COLO829 (cell line): ENCODE results near the gene MLF1.

Source experiments
- DNase-seq: peaks from one replicate; pipeline ENCODE4 v3.0.0; 2012; ENCODE audit warnings: low spot score

The MLF1 gene

DNA sequence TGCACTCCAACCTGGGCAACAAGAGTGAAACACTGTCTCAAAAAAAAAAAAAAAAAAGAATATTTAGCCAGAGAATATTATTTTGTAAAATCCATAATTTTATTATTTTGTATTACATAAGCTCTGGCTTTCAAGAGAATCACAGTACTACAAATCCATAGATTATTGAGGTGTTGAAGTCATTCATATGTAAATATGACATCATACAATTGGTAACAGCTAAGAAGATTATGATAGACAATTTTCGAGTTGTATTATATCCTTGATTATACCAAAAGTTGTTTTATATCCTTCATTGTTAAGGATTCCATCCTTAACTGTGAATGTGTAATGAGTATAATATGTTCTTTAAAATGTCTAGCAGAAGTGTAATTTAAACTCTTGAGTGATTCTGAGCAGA, 3.7 kb downstream of the MLF1 start:
- no peak for DNase-seq

- no peak for DNase-seq
Measured at GRCh38 chr3:158590223-158590622, 19.2 kb downstream of the MLF1 start.

DNA sequence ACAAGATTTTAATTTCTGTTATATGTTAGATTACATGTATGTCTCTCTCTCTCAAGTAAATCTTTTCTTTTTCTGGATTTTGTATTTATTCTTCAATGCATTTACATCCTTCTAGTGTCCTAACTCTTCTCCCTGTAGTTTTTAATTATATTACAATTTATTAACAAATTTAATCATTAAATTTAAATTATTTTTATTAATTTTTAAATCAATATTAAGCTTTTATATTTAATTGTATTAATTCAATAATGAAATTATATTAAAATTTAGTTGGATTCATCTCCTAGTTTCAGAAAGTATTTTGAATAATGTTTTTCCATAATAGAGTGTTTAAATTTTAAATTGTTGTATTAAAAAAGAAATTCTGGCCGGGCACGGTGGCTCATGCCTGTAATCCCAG, 29.8 kb downstream of the MLF1 start:
- no peak for DNase-seq

GRCh38 chr3:158602227-158602626, 31.2 kb downstream of the MLF1 start:
- no peak for DNase-seq

GRCh38 chr3:158617982-158618875, 47.2 kb downstream of the MLF1 start:
- no peak for DNase-seq

DNA sequence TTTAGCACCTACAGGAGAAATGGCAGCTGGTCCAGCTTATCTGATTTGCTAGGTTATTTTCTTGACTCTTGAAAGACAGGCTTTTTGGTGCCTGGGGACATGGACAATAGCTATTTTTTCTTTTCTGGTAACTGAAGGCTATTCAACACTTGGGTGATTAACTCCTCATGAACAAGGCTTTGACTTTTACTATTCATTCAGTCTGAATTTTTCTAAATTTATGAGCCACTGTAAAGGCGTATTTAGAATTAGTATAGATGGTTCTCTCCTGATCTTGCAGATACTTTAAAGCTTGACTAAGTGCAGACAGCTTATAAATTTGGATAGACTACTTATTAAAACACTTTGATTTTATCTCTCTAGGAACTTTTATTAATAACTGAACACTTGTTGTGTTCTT, 54.9 kb downstream of the MLF1 start:
- peak; percentile 44 for DNase-seq

DNA sequence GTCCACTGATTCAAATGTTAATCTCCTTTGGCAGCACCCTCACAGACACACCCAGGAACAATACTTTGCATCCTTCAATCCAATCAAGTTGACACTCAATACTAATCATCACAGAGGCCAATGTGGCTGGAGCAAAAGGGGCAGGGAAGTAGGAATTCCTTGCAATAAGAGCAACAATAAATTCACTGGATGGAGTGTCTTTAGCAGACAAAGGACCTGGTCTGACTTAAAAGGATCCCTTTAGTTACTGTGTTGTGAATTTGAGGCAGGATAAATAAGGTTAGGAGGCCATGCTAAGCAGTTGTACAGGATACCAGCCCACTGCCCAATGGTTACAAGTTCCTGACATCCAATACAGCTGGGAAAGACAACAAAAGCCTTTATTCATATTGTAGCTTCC, 61.0 kb downstream of the MLF1 start:
- no peak for DNase-seq

DNA sequence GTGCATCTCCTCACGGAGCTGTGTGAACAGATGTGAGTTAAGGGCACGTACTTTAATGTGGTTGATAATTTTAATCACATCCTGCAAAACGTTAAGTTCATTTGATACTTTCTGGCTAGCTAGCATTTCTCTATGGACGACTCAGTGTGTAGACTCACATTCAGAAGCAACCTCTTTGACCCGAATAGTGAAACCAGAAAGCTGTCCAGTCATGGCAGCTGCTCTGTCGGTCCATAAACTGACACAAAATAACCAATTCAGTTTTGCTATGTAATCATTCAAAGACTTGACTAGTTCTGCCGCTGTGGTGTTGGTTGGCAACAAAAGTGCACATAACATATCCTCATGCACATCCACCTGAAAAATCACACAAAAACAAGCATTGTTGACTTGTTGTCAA, 69.7 kb downstream of the MLF1 start:
- no peak for DNase-seq

GRCh38 chr3:158642005-158642404, 71.0 kb downstream of the MLF1 start:
- no peak for DNase-seq

DNA sequence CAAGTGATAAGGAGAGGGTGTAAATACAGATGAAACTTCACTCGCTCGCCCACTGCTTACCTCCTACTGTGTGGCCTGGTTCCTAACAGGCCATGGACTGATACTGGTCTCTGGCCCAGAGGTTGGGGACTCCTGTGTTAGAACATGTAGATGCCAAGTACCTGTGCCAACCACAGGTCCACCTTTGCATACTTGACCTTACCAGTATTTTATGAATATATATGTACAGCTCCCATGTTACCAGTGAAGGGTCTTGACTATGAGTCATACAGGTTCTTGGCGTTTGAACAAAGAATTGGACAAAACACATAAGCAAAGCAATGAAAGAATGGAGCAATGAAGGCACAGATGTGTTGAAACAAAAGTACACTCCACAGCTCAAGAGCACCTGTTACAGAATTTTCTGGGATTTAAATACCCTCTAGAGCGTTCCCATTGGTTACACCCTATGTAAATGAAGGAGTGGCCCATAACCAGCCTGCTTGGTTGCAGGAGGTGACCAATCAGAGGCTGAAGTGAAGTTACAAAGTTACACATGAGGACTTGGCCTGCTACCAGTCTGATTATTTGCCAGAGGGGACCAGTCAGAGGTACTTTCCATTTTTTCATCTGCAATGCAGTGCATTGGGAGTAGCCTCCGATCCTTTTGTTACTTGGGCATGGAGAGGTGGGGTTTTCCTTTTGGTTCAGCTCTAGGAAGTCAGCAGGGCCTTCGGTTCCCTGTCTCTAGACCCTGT, 71.6 kb downstream of the MLF1 start:
- DNase-seq = no peak

GRCh38 chr3:158644345-158644908, 73.4 kb downstream of the MLF1 start, which contains the start of gene GFM1:
Gene GFM1, plus strand, starts transcription at chr3:158644527. Its CDS starts 108 bp downstream, at chr3:158644635.
- DNase-seq = peak; percentile 93

- no peak for DNase-seq
Measured at GRCh38 chr3:158649791-158650190, 78.8 kb downstream of the MLF1 start.

DNA sequence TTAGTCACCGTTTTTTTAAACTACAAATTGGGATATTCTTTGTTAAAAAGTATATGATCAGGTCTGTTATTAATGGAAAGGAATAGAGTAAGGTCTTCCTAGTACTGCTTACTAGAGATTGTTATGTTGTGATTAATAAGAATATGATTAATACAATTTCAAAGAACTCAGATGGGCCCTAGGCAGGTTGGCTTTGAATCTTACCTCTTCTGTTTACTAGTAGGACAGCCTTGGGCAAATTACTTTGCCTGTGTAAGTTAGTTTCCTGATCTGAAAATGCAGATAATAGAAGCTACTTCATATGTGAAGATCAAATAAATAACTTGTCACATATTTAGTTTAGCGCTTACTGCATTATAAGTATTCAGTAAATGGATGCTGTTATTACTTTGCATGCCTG, 80.2 kb downstream of the MLF1 start:
- no peak for DNase-seq

- DNase-seq = no peak
Measured at GRCh38 chr3:158652463-158652862, 81.5 kb downstream of the MLF1 start.
